HUES6 (cell line): Measurements from ENCODE around the gene TIFAB.
A peak's percentile ranks its signal among the peaks of the same experiment; 100 is the strongest.
"Not testable (repeated sequence)": the region's sequence is repeated elsewhere in the genome, so short reads cannot be mapped to it uniquely, and the experiment has no call there.

Experiments used
- H3K27ac ChIP-seq: 2 replicates; pipeline ENCODE4 v1.7.0; 2013; ENCODE audit warnings: low read depth, mild to moderate bottlenecking, low read length, inconsistent platforms
- H3K27me3 ChIP-seq: 2 replicates; pipeline ENCODE4 v1.6.1; 2013; ENCODE audit warnings: low read length; ENCODE audit not compliant: control insufficient read depth, insufficient read depth
- H3K36me3 ChIP-seq: 2 replicates; pipeline ENCODE4 v1.6.1; 2013; ENCODE audit warnings: low read length; ENCODE audit not compliant: control insufficient read depth, insufficient read depth
- H3K4me1 ChIP-seq: 2 replicates; pipeline ENCODE4 v1.6.1; 2013; ENCODE audit warnings: low read length; ENCODE audit not compliant: control insufficient read depth, insufficient read depth
- H3K4me3 ChIP-seq: 2 replicates; pipeline ENCODE4 v1.5.1; 2013; ENCODE audit warnings: low read depth, low read length
- H3K9ac ChIP-seq: one replicate; pipeline ENCODE4 v1.6.1; 2013; ENCODE audit warnings: mild to moderate bottlenecking, low read length
- H3K9me3 ChIP-seq: 2 replicates; pipeline ENCODE4 v1.6.1; 2013; ENCODE audit warnings: low read depth, low read length; ENCODE audit not compliant: control insufficient read depth, insufficient read depth

TIFAB gene, protein sequence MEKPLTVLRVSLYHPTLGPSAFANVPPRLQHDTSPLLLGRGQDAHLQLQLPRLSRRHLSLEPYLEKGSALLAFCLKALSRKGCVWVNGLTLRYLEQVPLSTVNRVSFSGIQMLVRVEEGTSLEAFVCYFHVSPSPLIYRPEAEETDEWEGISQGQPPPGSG

GRCh38 chr5:135452321-135453030 is at the start of gene TIFAB:
Gene TIFAB, minus strand, starts transcription at chr5:135452351. Its CDS starts 2,412 bp downstream, at chr5:135449939.
- Histone ChIP-seq H3K27ac (no peak within 1 kb of the TSS), H3K4me3 (no peak within 1 kb of the TSS), H3K4me1 (peaks cover 13% of the 10 kb centered on the region), H3K9me3 (no peaks in the 10 kb centered on the region), H3K27me3 (peaks cover 66% of the 10 kb centered on the region), H3K9ac (no peak within 1 kb of the TSS), H3K36me3 (no peaks in the 10 kb centered on the region)

GRCh38 chr5:135498637-135498995 is 46.5 kb upstream of the TIFAB start:
- peaks cover 95% of the 10 kb centered on the region for H3K27me3 ChIP-seq
- H3K4me3 ChIP-seq: no peak overlapping the region
- peaks cover 14% of the 10 kb centered on the region for H3K4me1 ChIP-seq
- no peaks in the 10 kb centered on the region for H3K9me3 ChIP-seq
- H3K27ac ChIP-seq: no peak overlapping the region
- no peak overlapping the region for H3K9ac ChIP-seq
- no peaks in the 10 kb centered on the region for H3K36me3 ChIP-seq

- H3K27me3 ChIP-seq: peaks cover 95% of the 10 kb centered on the region
- H3K27ac ChIP-seq: no peak overlapping the region
- peaks cover 16% of the 10 kb centered on the region for H3K4me1 ChIP-seq
- no peaks in the 10 kb centered on the region for H3K36me3 ChIP-seq
- no peaks in the 10 kb centered on the region for H3K9me3 ChIP-seq
- no peak overlapping the region for H3K4me3 ChIP-seq
- H3K9ac ChIP-seq: no peak overlapping the region
Observed at GRCh38 chr5:135497971-135498636, 46.0 kb upstream of the TIFAB start.

DNA sequence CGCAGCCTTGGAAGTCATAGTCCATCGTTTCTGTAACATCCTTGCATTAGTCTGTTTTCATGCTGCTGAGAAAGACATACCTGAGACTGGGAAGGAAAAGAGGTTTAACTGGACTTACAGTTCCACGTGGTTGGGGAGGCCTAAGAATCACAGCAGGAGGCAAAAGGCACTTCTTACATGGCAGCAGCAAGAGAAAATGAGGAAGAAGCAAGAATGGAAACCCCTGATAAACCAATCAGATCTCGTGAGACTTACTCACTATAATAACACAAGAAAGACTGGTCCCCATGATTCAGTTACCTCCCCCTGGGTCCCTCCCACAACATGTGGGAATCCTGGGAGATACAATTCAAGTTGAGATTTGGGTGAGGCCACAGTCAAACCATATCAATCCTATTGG is 43.4 kb upstream of the TIFAB start:
- not testable (repeated sequence) for H3K27ac ChIP-seq, H3K9me3 ChIP-seq, H3K4me3 ChIP-seq, H3K9ac ChIP-seq, H3K36me3 ChIP-seq
- H3K4me1 ChIP-seq: peaks cover 28% of the 10 kb centered on the region
- peaks cover 97% of the 10 kb centered on the region for H3K27me3 ChIP-seq

- Histone ChIP-seq H3K9ac (no peak overlapping the region), H3K4me3 (no peak overlapping the region), H3K27ac (no peak overlapping the region), H3K4me1 (peaks cover 40% of the 10 kb centered on the region), H3K9me3 (no peaks in the 10 kb centered on the region), H3K27me3 (peaks cover 100% of the 10 kb centered on the region), H3K36me3 (no peaks in the 10 kb centered on the region)
Observed at GRCh38 chr5:135494196-135494595, 42.0 kb upstream of the TIFAB start.

GRCh38 chr5:135493406-135494180 is 41.4 kb upstream of the TIFAB start:
- no peak overlapping the region for H3K4me3 ChIP-seq
- no peaks in the 10 kb centered on the region for H3K36me3 ChIP-seq
- H3K9me3 ChIP-seq: no peaks in the 10 kb centered on the region
- H3K4me1 ChIP-seq: peaks cover 38% of the 10 kb centered on the region
- H3K27me3 ChIP-seq: peaks cover 100% of the 10 kb centered on the region
- no peak overlapping the region for H3K9ac ChIP-seq
- no peak overlapping the region for H3K27ac ChIP-seq

DNA sequence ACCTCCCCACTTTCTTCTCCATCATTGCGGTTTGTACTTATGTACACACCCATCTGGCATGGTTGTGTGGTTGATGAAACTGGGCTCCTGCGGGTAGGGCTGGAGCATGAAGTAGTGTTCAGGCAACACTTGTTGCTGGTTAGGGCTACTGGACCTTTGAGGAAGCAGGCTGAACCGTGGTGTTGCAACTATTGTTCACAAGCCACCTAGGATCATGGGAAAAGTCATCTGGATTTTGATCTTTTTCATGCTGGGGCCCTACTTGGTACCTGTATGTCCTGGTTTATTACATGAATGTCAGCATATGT is 40.1 kb upstream of the TIFAB start:
- peaks cover 100% of the 10 kb centered on the region for H3K27me3 ChIP-seq
- H3K4me3 ChIP-seq: peak overlapping the region; percentile 54; the same call in 1 of the 2 replicates
- peaks cover 40% of the 10 kb centered on the region for H3K4me1 ChIP-seq
- H3K27ac ChIP-seq: no peak overlapping the region
- H3K9ac ChIP-seq: no peak overlapping the region
- no peaks in the 10 kb centered on the region for H3K9me3 ChIP-seq
- no peaks in the 10 kb centered on the region for H3K36me3 ChIP-seq

DNA sequence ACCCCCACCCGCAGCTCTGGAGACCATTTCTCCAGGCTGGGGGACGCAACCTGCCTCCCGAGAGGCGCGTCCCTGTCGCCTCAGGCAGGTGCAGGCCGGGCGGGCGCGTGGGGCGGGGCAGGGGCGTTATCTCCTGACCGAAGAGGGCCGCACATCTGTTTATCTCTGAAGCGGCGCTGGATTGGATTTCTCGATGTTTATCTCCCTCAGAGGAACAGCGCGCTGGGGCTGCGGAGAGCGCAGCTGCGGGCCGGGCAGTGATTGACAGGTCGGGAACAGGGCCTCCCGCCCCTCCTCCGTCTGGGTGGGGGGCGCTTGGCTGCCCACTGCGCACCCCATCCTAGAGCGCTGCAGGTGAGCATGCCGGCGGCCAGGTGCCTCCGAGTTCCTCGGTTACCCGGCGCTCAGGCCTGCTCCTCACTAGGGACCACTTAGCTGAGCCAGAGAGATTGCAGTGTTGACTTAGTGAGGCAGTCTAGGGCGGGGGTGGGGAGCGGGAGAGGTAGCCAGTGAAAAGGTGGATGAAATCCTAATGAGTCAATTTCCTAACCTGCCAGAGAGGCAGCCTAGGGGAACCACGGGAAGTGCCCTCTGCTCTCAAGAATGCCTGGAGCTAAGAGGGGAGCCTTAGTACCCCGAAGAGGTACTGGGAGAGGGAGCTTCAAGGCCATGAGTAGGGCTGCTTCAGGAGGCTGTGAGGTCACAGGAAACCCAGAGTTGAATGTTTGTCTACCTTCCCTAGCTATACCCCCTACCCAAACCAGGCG is 39.6 kb upstream of the TIFAB start:
- H3K4me1 ChIP-seq: peaks cover 40% of the 10 kb centered on the region
- H3K27ac ChIP-seq: no peak overlapping the region
- peak overlapping the region; percentile 54 for H3K4me3 ChIP-seq

DNA sequence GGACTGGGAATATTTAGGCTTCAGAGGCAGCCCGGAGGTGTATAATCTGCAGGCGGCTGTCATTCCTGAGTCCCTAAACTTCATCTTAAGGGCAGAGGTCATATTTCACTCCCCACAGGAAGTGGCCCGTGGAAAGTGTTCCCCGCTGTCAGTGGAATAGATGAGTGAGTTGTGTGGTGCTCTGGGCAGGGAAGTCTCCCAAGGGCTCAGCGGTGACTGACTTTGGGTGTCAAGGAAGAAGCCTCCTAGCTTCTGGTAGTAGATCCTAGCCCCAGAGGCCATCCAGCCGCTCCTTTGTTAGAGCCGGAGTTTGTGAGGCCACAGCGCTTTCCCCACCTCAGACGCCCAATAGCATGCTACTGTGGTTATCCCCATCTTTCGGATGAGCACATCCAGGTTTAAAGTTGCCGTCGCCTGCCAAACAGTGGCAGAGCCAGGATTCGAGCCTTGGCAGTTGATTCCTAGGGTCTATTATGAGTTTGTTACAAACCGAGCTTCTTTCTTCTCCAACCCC is 38.9 kb upstream of the TIFAB start:
- Histone ChIP-seq H3K4me1 (peaks cover 40% of the 10 kb centered on the region), H3K36me3 (no peaks in the 10 kb centered on the region), H3K27me3 (peaks cover 100% of the 10 kb centered on the region), H3K9me3 (no peaks in the 10 kb centered on the region), H3K27ac (no peak overlapping the region), H3K4me3 (peak overlapping the region; percentile 54), H3K9ac (no peak overlapping the region)

More for the DNA sequence above, 39.6 kb upstream of the TIFAB start:
- no peaks in the 10 kb centered on the region for H3K9me3 ChIP-seq
- no peaks in the 10 kb centered on the region for H3K36me3 ChIP-seq
- H3K9ac ChIP-seq: no peak overlapping the region
- H3K27me3 ChIP-seq: peaks cover 100% of the 10 kb centered on the region

DNA sequence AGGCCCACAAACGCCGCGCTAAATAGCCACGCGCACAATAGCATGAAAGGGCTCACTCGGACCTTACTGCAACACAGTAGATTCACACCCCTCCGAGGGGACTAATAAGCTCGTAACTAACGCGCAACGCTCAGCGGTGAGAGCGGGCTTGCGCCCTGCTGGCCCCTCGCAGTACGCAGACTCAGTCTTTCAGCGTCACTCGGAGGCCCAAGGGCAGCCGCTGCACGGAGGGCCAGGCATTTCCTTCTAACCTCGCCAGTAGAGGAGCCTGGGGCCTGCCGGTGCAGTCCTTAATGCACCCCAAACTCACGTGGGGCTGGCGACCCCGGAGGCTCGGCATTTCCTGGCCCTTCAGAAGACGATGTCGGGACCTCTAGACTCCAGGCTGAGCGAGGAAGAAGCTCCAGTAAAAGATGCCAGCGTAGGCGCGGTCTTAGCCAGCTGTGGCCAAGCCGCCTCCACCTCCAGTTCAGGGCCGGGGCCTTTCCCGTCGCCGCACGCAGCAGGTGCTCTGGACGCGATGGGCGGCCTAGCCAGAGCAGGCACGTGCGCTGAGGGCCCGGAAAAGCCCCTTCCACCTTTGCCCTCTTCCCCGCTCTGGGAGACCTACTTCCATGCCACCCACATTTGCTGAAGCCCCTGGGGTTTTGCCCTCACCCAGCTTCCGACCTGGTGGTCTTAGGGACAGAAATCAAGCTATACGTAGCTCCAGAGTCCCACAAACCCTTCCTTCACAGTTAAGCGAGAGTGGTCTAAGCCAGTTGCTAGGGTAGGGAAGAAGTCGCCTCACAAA is 38.3 kb upstream of the TIFAB start:
- H3K4me1 ChIP-seq: peaks cover 40% of the 10 kb centered on the region
- no peak overlapping the region for H3K27ac ChIP-seq
- H3K9me3 ChIP-seq: no peaks in the 10 kb centered on the region
- peaks cover 100% of the 10 kb centered on the region for H3K27me3 ChIP-seq
- no peaks in the 10 kb centered on the region for H3K36me3 ChIP-seq
- H3K4me3 ChIP-seq: peak overlapping the region; percentile 61
- H3K9ac ChIP-seq: peak overlapping the region; percentile 27
